Measurements from ENCODE around the gene BNIP3.

DNA sequence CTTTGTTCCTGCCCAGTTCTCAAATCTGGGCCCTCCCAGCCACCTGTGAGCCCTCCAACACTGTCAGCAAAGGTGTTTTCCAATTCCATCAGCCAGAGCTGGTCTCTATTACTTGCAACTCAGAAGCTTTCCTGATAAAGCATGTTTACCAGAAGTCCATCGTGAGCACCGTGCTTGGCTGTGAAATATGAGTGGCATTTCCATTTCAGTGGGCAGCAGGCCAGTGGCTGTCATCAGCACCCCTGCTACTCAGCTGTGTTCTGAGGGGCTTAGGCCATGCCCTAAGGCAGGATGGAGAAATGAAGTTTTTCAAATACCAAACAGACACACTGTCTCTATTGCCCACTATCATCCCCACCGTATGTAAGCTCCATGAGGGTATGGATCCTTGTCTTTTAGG is 12.7 kb upstream of the BNIP3 start:
- TF ChIP-seq, protein P1, sequence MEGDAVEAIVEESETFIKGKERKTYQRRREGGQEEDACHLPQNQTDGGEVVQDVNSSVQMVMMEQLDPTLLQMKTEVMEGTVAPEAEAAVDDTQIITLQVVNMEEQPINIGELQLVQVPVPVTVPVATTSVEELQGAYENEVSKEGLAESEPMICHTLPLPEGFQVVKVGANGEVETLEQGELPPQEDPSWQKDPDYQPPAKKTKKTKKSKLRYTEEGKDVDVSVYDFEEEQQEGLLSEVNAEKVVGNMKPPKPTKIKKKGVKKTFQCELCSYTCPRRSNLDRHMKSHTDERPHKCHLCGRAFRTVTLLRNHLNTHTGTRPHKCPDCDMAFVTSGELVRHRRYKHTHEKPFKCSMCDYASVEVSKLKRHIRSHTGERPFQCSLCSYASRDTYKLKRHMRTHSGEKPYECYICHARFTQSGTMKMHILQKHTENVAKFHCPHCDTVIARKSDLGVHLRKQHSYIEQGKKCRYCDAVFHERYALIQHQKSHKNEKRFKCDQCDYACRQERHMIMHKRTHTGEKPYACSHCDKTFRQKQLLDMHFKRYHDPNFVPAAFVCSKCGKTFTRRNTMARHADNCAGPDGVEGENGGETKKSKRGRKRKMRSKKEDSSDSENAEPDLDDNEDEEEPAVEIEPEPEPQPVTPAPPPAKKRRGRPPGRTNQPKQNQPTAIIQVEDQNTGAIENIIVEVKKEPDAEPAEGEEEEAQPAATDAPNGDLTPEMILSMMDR (IDR thresholded peaks at IDR 0.05; ENCODE audit: low read depth, low read length) = no peak
- TF ChIP-seq EZH2phosphoT487 (IDR thresholded peaks at IDR 0.05; ENCODE audit: low read depth) = no peak

Measured in OCI-LY3 (cell line).